ENCODE results near the gene TFB2M.

DNA sequence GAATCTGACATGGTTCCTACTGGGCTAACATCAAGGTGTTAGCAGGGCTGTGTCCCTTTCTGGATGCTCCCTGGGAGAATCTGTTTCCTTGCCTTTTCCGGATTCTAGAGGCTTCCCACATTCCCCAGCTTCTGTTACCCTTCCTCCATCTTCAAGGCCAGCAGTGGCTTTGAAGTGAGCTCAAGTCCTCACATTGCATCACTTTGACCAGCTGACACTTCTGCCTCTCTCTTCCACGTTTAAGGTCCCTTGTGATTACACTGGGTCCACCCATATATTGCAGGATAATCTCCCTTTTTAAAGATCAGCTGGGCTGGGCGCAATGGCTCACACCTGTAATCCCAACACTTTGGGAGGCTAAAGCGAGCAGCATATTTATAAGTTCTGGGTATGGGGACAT, 33.3 kb upstream of the TFB2M start:
- TF ChIP-seq POLR2A (IDR thresholded peaks at IDR 0.05; ENCODE audit: low read depth, low read length) = no peak
- TF ChIP-seq POLR2AphosphoS5 (IDR thresholded peaks at IDR 0.05; ENCODE audit: low read depth, low read length) = no peak

Measured in GM12891 (cell line).